Endodermal cell (in vitro differentiated cells): ENCODE data around the gene CEMIP2. TPM values are rescaled to one million over a fixed set of nuclear protein-coding genes. Genes with fewer than 3 reads are reported as not detected.

ENCODE experiments used
- DNase-seq: peaks from one replicate; pipeline ENCODE4 v3.0.0-alpha.2; 2017
- H3K27ac ChIP-seq: 2 replicates; pipeline ENCODE4 v1.5.1; 2013; ENCODE audit warnings: mild to moderate bottlenecking, low read depth, low read length, moderate library complexity
- H3K27me3 ChIP-seq: 2 replicates; pipeline ENCODE4 v1.6.1; 2013; ENCODE audit warnings: mild to moderate bottlenecking, low read length, moderate library complexity; ENCODE audit not compliant: insufficient read depth, control insufficient read depth, poor library complexity, severe bottlenecking
- H3K36me3 ChIP-seq: 2 replicates; pipeline ENCODE4 v1.7.0; 2013; ENCODE audit warnings: mild to moderate bottlenecking, low read length, moderate library complexity; ENCODE audit not compliant: control insufficient read depth, insufficient read depth
- H3K4me1 ChIP-seq: one replicate; pipeline ENCODE4 v1.7.0; 2013; ENCODE audit warnings: low read length; ENCODE audit not compliant: control insufficient read depth, insufficient read depth
- H3K4me3 ChIP-seq: 2 replicates; pipeline ENCODE4 v1.5.1; 2013; ENCODE audit warnings: mild to moderate bottlenecking, low read length, moderate library complexity
- H3K9ac ChIP-seq: 2 replicates; pipeline ENCODE4 v1.6.1; 2013; ENCODE audit warnings: mild to moderate bottlenecking, low read length, moderate library complexity; ENCODE audit not compliant: poor library complexity, severe bottlenecking; ENCODE audit errors: extremely low read depth
- H3K9me3 ChIP-seq: 2 replicates; pipeline ENCODE4 v1.6.1; 2013; ENCODE audit warnings: mild to moderate bottlenecking, low read length, moderate library complexity; ENCODE audit not compliant: control insufficient read depth
- H3K27ac Mint-ChIP-seq: 2 replicates; pipeline ENCODE4 v1.8.0; 2020; ENCODE audit warnings: mixed read lengths
- H3K27me3 Mint-ChIP-seq: 2 replicates; pipeline ENCODE4 v1.8.0; 2021; ENCODE audit warnings: mild to moderate bottlenecking, mixed read lengths; ENCODE audit not compliant: insufficient read depth
- H3K36me3 Mint-ChIP-seq: 2 replicates; pipeline ENCODE4 v1.8.0; 2020; ENCODE audit warnings: low read depth, mixed read lengths
- H3K4me1 Mint-ChIP-seq: 2 replicates; pipeline ENCODE4 v1.8.0; 2020; ENCODE audit warnings: mixed read lengths
- H3K4me3 Mint-ChIP-seq: 2 replicates; pipeline ENCODE4 v1.8.0; 2020; ENCODE audit warnings: mild to moderate bottlenecking, moderate library complexity, mixed read lengths
- H3K9me3 Mint-ChIP-seq: 2 replicates; pipeline ENCODE4 v1.8.0; 2020; ENCODE audit warnings: mild to moderate bottlenecking, mixed read lengths
- WGBS, 2 experiments: methylation state at CpG; one replicate each; pipeline versions ENCODE4 v1.1.5 to v1.1.7; 2013; ENCODE audit warnings: missing lambda C conversion rate in 2 of 2, mixed read lengths in 1 of 2; ENCODE audit not compliant: insufficient coverage in 1 of 2, insufficient read length in 1 of 2; 5-methylcytosine and 5-hydroxymethylcytosine counted together
- total RNA-seq, 2 donors: library from RNA; stranded (reverse); fragmentation: NEBNext Ultra II Directional in 1 of 2; extraction: Animal tissue kit (Norgen Biotek cat#: 25700) in 1 of 2; gene quantifications; 2 replicates in 1 of 2; 3 replicates in 1 of 2; pipeline ENCODE4 v1.2.1, GENCODE V29; 2021
- TF ChIP-seq, protein P1 (sequence below): fragments of 200-600 bp; sonication (generic); conservative IDR thresholded peaks from 2 replicates; pipeline ENCODE4 v1.5.0; 2021; ENCODE audit warnings: antibody characterized with exemption, mild to moderate bottlenecking

The CEMIP2 gene
- total RNA-seq, 2 donors from 2014 or later = 57.9 to 70.1 TPM

DNA sequence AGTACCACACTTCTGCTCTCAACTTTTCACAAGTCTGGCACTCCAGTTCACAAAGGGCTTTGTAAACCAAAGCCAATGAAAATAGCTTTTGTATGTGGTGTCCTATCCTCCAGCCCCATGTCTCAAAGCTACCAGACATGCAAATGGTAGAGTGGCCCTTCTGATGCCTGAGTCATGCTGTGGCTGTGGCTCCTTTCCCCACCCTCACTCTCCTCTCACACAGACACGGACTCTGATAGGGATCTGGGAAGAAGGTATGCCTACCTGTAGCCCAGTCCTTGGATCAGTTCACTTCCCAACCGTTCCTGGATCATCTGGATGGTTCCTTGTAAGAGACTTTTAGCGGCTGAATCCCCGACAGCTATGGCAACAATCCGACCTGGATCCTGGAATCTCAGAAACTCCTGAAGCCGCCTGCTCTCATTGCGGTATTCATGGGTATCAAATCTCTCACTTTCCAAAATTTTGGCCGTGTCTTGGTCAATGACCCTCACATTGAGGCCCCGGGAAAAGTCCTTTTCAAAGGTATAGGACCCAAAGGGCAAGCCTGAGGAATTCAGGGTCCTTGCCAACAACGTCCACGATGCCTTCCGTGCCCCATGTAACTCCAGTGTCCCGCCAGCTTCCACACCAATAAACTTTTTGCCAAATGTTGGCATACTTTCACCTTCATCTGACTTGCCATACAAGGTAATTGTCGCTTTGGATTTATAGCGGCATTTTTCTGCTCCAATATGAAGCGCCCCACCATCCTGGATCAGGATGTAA is 23.4 kb downstream of the CEMIP2 start:
- Mint-ChIP-seq H3K9me3 (no peaks in the 10 kb centered on the region), H3K4me1 (peaks cover 31% of the 10 kb centered on the region), H3K27ac (peak overlapping the region; percentile 79), H3K36me3 (peaks cover 65% of the 10 kb centered on the region), H3K27me3 (no peaks in the 10 kb centered on the region), H3K4me3 (no peak overlapping the region)
- Histone ChIP-seq H3K27me3 (no peaks in the 10 kb centered on the region), H3K27ac (peak overlapping the region; percentile 6), H3K9me3 (no peaks in the 10 kb centered on the region), H3K4me3 (no peak overlapping the region), H3K4me1 (peaks cover 4% of the 10 kb centered on the region), H3K36me3 (peaks cover 58% of the 10 kb centered on the region), H3K9ac (no peak overlapping the region)
- DNase-seq = peak; percentile 69
- 86 to 89% methylated on average over 14 to 16 of the region's 16 CpGs for WGBS, 2 experiments
- TF ChIP-seq, protein P1, sequence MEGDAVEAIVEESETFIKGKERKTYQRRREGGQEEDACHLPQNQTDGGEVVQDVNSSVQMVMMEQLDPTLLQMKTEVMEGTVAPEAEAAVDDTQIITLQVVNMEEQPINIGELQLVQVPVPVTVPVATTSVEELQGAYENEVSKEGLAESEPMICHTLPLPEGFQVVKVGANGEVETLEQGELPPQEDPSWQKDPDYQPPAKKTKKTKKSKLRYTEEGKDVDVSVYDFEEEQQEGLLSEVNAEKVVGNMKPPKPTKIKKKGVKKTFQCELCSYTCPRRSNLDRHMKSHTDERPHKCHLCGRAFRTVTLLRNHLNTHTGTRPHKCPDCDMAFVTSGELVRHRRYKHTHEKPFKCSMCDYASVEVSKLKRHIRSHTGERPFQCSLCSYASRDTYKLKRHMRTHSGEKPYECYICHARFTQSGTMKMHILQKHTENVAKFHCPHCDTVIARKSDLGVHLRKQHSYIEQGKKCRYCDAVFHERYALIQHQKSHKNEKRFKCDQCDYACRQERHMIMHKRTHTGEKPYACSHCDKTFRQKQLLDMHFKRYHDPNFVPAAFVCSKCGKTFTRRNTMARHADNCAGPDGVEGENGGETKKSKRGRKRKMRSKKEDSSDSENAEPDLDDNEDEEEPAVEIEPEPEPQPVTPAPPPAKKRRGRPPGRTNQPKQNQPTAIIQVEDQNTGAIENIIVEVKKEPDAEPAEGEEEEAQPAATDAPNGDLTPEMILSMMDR = no peak

- 91 to 100% methylated on average over 1 to 5 of the region's 5 CpGs for WGBS, 2 experiments
- Mint-ChIP-seq H3K36me3 (peaks cover 68% of the 10 kb centered on the region), H3K27ac (no peak overlapping the region), H3K9me3 (no peaks in the 10 kb centered on the region), H3K4me1 (peaks cover 32% of the 10 kb centered on the region), H3K4me3 (no peak overlapping the region), H3K27me3 (no peaks in the 10 kb centered on the region)
- H3K27ac ChIP-seq = no peak overlapping the region
- no peaks in the 10 kb centered on the region for H3K9me3 ChIP-seq
- H3K4me1 ChIP-seq = peaks cover 4% of the 10 kb centered on the region
- TF ChIP-seq, protein P1 = no peak
- no peaks in the 10 kb centered on the region for H3K27me3 ChIP-seq
- H3K36me3 ChIP-seq = peaks cover 50% of the 10 kb centered on the region
- H3K9ac ChIP-seq = no peak overlapping the region
- DNase-seq = no peak
- H3K4me3 ChIP-seq = no peak overlapping the region
These were observed 24.4 kb downstream of the CEMIP2 start for GRCh38 chr9:71743882-71744281.

- Histone ChIP-seq H3K9ac (no peak overlapping the region), H3K27ac (no peak overlapping the region), H3K4me3 (no peak overlapping the region), H3K27me3 (no peaks in the 10 kb centered on the region), H3K9me3 (no peaks in the 10 kb centered on the region), H3K36me3 (peaks cover 48% of the 10 kb centered on the region), H3K4me1 (peaks cover 4% of the 10 kb centered on the region)
- Mint-ChIP-seq H3K4me3 (no peak overlapping the region), H3K9me3 (no peaks in the 10 kb centered on the region), H3K36me3 (peaks cover 70% of the 10 kb centered on the region), H3K27ac (peak overlapping the region; percentile 38), H3K27me3 (no peaks in the 10 kb centered on the region), H3K4me1 (peaks cover 32% of the 10 kb centered on the region)
- DNase-seq = no peak
- whole genome bisulfite sequencing, 2 experiments = 92 to 95% methylated on average over 3 to 5 of the region's 5 CpGs
- TF ChIP-seq, protein P1 = no peak
These were observed 25.1 kb downstream of the CEMIP2 start for GRCh38 chr9:71743217-71743705.
